GM12872 (cell line): ENCODE data around the gene TEP1.

Experiments used
- CTCF ChIP-seq: IDR thresholded peaks from 3 replicates; pipeline ENCODE4 v1.5.1; 2011; ENCODE audit warnings: low read depth, mild to moderate bottlenecking, low read length, moderate library complexity; ENCODE audit not compliant: insufficient read depth

The TEP1 gene

GRCh38 chr14:20454516-20455354, 41.4 kb upstream of the TEP1 start, which contains the start of the genes APEX1 and OSGEP:
TSS of gene APEX1 (plus strand) at chr14:20455226. CDS start at chr14:20455646, 420 bp downstream.
TSS of gene OSGEP (minus strand) at chr14:20454812. CDS start at chr14:20454683, 129 bp downstream.
- TF ChIP-seq CTCF = no peak

- no peak for TF ChIP-seq CTCF
Observed at GRCh38 chr14:20446889-20447288, 33.6 kb upstream of the TEP1 start.

GRCh38 chr14:20441461-20441860, 28.2 kb upstream of the TEP1 start:
- no peak for TF ChIP-seq CTCF

- no peak for TF ChIP-seq CTCF
Observed at GRCh38 chr14:20440882-20441281, 27.6 kb upstream of the TEP1 start.

- TF ChIP-seq CTCF = no peak
Observed at GRCh38 chr14:20440465-20440864, 27.2 kb upstream of the TEP1 start.

GRCh38 chr14:20438664-20439063, 25.4 kb upstream of the TEP1 start:
- no peak for TF ChIP-seq CTCF

GRCh38 chr14:20436363-20436755, 23.1 kb upstream of the TEP1 start:
- TF ChIP-seq CTCF = no peak
